ENCODE data around the gene HLA-DRB1. TPM values are rescaled to one million over a fixed set of nuclear protein-coding genes. Genes with fewer than 3 reads are reported as not detected.
"Not testable (repeated sequence)": the region's sequence is repeated elsewhere in the genome, so short reads cannot be mapped to it uniquely, and the experiment has no call there.

Gene HLA-DRB1
- total RNA-seq, 2 experiments from 2014 or later, result 111 to 132 TPM

GRCh38 chr6:32553037-32553742, 36.5 kb downstream of the HLA-DRB1 start:
- H3K79me2 ChIP-seq (ENCODE audit: insufficient read depth, low read depth, low read length), result no peaks in the 10 kb centered on the region
- CTCF ChIA-PET (ENCODE audit: unreplicated experiment), result no interaction called here
- peaks cover 8% of the 10 kb centered on the region for H3K36me3 ChIP-seq (ENCODE audit: insufficient read depth, low read length)
- no peak for DNase-seq (ENCODE audit: low spot score)
- POLR2A ChIA-PET, result no interaction called here
- no peaks in the 10 kb centered on the region for H3K9me3 ChIP-seq (ENCODE audit: low read length)
- BruUV-seq (replicated peaks), result no TSS peak
- H3K4me3 ChIP-seq (ENCODE audit: low read depth, low read length, poor library complexity, severe bottlenecking), result no peak overlapping the region
- H3K4me1 ChIP-seq (ENCODE audit: insufficient read depth, low read length, poor library complexity, severe bottlenecking), result no peaks in the 10 kb centered on the region
- H3K27ac ChIP-seq (ENCODE audit: low read depth, low read length, poor library complexity, severe bottlenecking), result no peak overlapping the region
- no peaks in the 10 kb centered on the region for H4K20me1 ChIP-seq (ENCODE audit: insufficient read depth, low read length)
- intact Hi-C loops (cut with micrococcal nuclease; ENCODE audit: unreplicated experiment), result no loop called here
- no peaks in the 10 kb centered on the region for H3K9me2 ChIP-seq (ENCODE audit: insufficient read depth, low read length)
- TF ChIP-seq CTCF (conservative IDR thresholded peaks at IDR 0.05; ENCODE audit: low read length), result no peak
- no peak for TF ChIP-seq EZH2phosphoT487 (IDR thresholded peaks at IDR 0.05; ENCODE audit: borderline replicate concordance, low read depth, low read length)
- no peak overlapping the region for H3K4me2 ChIP-seq (ENCODE audit: low read length)
- no peak overlapping the region for H2AFZ ChIP-seq (ENCODE audit: low read length)

GRCh38 chr6:32551410-32551809, 38.2 kb downstream of the HLA-DRB1 start:
- H3K4me3 ChIP-seq (ENCODE audit: low read depth, low read length, poor library complexity, severe bottlenecking), result no peak overlapping the region
- no peak overlapping the region for H3K27ac ChIP-seq (ENCODE audit: low read depth, low read length, poor library complexity, severe bottlenecking)
- CTCF ChIA-PET (ENCODE audit: unreplicated experiment), result no interaction called here
- no peaks in the 10 kb centered on the region for H4K20me1 ChIP-seq (ENCODE audit: insufficient read depth, low read length)
- H3K9me3 ChIP-seq (ENCODE audit: low read length), result no peaks in the 10 kb centered on the region
- DNase-seq (ENCODE audit: low spot score), result no peak
- H3K4me2 ChIP-seq (ENCODE audit: low read length), result no peak overlapping the region
- peaks cover 8% of the 10 kb centered on the region for H3K36me3 ChIP-seq (ENCODE audit: insufficient read depth, low read length)
- BruUV-seq (replicated peaks), result no TSS peak
- H3K79me2 ChIP-seq (ENCODE audit: insufficient read depth, low read depth, low read length), result no peaks in the 10 kb centered on the region
- POLR2A ChIA-PET, result interaction anchor here (0.6 kb wide), 1 partner anchor 154 kb away, joined by 3 read pairs; no protein-coding TSS in a partner anchor
- no peak for TF ChIP-seq EZH2phosphoT487 (IDR thresholded peaks at IDR 0.05; ENCODE audit: borderline replicate concordance, low read depth, low read length)
- no peak for TF ChIP-seq CTCF (conservative IDR thresholded peaks at IDR 0.05; ENCODE audit: low read length)
- no peaks in the 10 kb centered on the region for H3K9me2 ChIP-seq (ENCODE audit: insufficient read depth, low read length)
- no peak overlapping the region for H2AFZ ChIP-seq (ENCODE audit: low read length)
- intact Hi-C loops (cut with micrococcal nuclease; ENCODE audit: unreplicated experiment), result no loop called here
- H3K4me1 ChIP-seq (ENCODE audit: insufficient read depth, low read length, poor library complexity, severe bottlenecking), result no peaks in the 10 kb centered on the region

- no peak for DNase-seq (ENCODE audit: low spot score)
- no peaks in the 10 kb centered on the region for H3K9me2 ChIP-seq (ENCODE audit: insufficient read depth, low read length)
- no peaks in the 10 kb centered on the region for H3K79me2 ChIP-seq (ENCODE audit: insufficient read depth, low read depth, low read length)
- intact Hi-C loops (cut with micrococcal nuclease; ENCODE audit: unreplicated experiment), result no loop called here
- no peak overlapping the region for H3K27ac ChIP-seq (ENCODE audit: low read depth, low read length, poor library complexity, severe bottlenecking)
- ChIA-PET POLR2A (no interaction called here), CTCF (ENCODE audit: unreplicated experiment) (no interaction called here)
- no peak overlapping the region for H2AFZ ChIP-seq (ENCODE audit: low read length)
- H3K4me2 ChIP-seq (ENCODE audit: low read length), result no peak overlapping the region
- H3K4me3 ChIP-seq (ENCODE audit: low read depth, low read length, poor library complexity, severe bottlenecking), result no peak overlapping the region
- no peaks in the 10 kb centered on the region for H3K4me1 ChIP-seq (ENCODE audit: insufficient read depth, low read length, poor library complexity, severe bottlenecking)
- H4K20me1 ChIP-seq (ENCODE audit: insufficient read depth, low read length), result no peaks in the 10 kb centered on the region
- no TSS peak for BruUV-seq (replicated peaks)
- TF ChIP-seq CTCF (conservative IDR thresholded peaks at IDR 0.05; ENCODE audit: low read length) (no peak), EZH2phosphoT487 (IDR thresholded peaks at IDR 0.05; ENCODE audit: borderline replicate concordance, low read depth, low read length) (no peak)
- H3K9me3 ChIP-seq (ENCODE audit: low read length), result no peaks in the 10 kb centered on the region
- no peaks in the 10 kb centered on the region for H3K36me3 ChIP-seq (ENCODE audit: insufficient read depth, low read length)
These were observed 49.8 kb downstream of the HLA-DRB1 start for GRCh38 chr6:32539839-32540238.

- CTCF ChIA-PET (ENCODE audit: unreplicated experiment); H3K27ac ChIP-seq (ENCODE audit: low read depth, low read length, poor library complexity, severe bottlenecking); H3K79me2 ChIP-seq (ENCODE audit: insufficient read depth, low read depth, low read length); H3K4me1 ChIP-seq (ENCODE audit: insufficient read depth, low read length, poor library complexity, severe bottlenecking); H3K4me2 ChIP-seq (ENCODE audit: low read length); H3K36me3 ChIP-seq (ENCODE audit: insufficient read depth, low read length); BruUV-seq (replicated peaks); H3K9me2 ChIP-seq (ENCODE audit: insufficient read depth, low read length); H4K20me1 ChIP-seq (ENCODE audit: insufficient read depth, low read length); DNase-seq (ENCODE audit: low spot score); intact Hi-C loops (cut with micrococcal nuclease; ENCODE audit: unreplicated experiment); H2AFZ ChIP-seq (ENCODE audit: low read length); H3K9me3 ChIP-seq (ENCODE audit: low read length): not testable (repeated sequence)
- POLR2A ChIA-PET, result interaction anchor here (0.6 to 1.1 kb wide), 4 partner anchors 40 to 315 kb away, joined by 3 to 4 read pairs (median 4); no protein-coding TSS in a partner anchor
- H3K4me3 ChIP-seq (ENCODE audit: low read depth, low read length, poor library complexity, severe bottlenecking), result peak overlapping the region; percentile 74
These were observed 59.2 kb downstream of the HLA-DRB1 start for GRCh38 chr6:32530431-32530793.
